Loucy (cell line): Measurements from ENCODE around the gene HEG1.

Experiments used
- H2AFZ ChIP-seq: fragments of 200-600 bp; sonication (generic); 2 replicates; pipeline ENCODE4 v1.6.0; 2016; ENCODE audit warnings: antibody characterized with exemption, mild to moderate bottlenecking, low read length, moderate library complexity
- H3F3A ChIP-seq: fragments of 200-600 bp; 2 replicates; pipeline ENCODE4 v1.6.0; 2016; ENCODE audit warnings: antibody characterized with exemption, low read depth, mild to moderate bottlenecking
- H3K27me3 ChIP-seq: fragments of 200-600 bp; sonication (generic); 2 replicates; pipeline ENCODE4 v1.6.1; 2014; ENCODE audit warnings: low read length, mild to moderate bottlenecking; ENCODE audit not compliant: insufficient read depth, poor library complexity, severe bottlenecking
- H3K36me3 ChIP-seq: fragments of 200-600 bp; sonication (generic); 2 replicates; pipeline ENCODE4 v1.6.1; 2016; ENCODE audit warnings: low read length; ENCODE audit not compliant: insufficient read depth
- H3K4me1 ChIP-seq: fragments of 200-600 bp; sonication (generic); 2 replicates; pipeline ENCODE4 v1.5.1; 2014; ENCODE audit warnings: low read length, mild to moderate bottlenecking; ENCODE audit not compliant: insufficient read depth, poor library complexity, severe bottlenecking
- H3K4me2 ChIP-seq: fragments of 200-600 bp; sonication (generic); 2 replicates; pipeline ENCODE4 v1.6.0; 2014; ENCODE audit warnings: antibody characterized with exemption, low read length, low read depth, mild to moderate bottlenecking; ENCODE audit not compliant: poor library complexity, severe bottlenecking
- H3K4me3 ChIP-seq: fragments of 200-600 bp; sonication (generic); 2 replicates; pipeline ENCODE4 v1.5.1; 2014; ENCODE audit warnings: low read length, mild to moderate bottlenecking, mixed read lengths; ENCODE audit not compliant: poor library complexity, severe bottlenecking
- H3K79me2 ChIP-seq: fragments of 200-600 bp; sonication (generic); 2 replicates; pipeline ENCODE4 v1.6.1; 2014; ENCODE audit warnings: low read length; ENCODE audit not compliant: insufficient read depth
- H3K9ac ChIP-seq: fragments of 200-600 bp; sonication (generic); 2 replicates; pipeline ENCODE4 v1.6.0; 2014; ENCODE audit warnings: mild to moderate bottlenecking, low read depth, low read length, moderate library complexity; ENCODE audit not compliant: poor library complexity, severe bottlenecking
- H3K9me2 ChIP-seq: fragments of 200-600 bp; sonication (generic); replicated peaks from 2 replicates; pipeline ENCODE4 v1.6.1; 2016; ENCODE audit warnings: low read depth, low read length, mixed read lengths
- H3K9me3 ChIP-seq: fragments of 200-600 bp; sonication (generic); 2 replicates; pipeline ENCODE4 v1.6.1; 2014; ENCODE audit warnings: mild to moderate bottlenecking, antibody characterized with exemption, low read length, low read depth; ENCODE audit not compliant: insufficient read depth
- H4K20me1 ChIP-seq: fragments of 200-600 bp; sonication (generic); 2 replicates; pipeline ENCODE4 v1.6.0; 2014; ENCODE audit warnings: antibody characterized with exemption, low read length, mild to moderate bottlenecking; ENCODE audit not compliant: insufficient read depth, poor library complexity, severe bottlenecking
- EZH2phosphoT487 ChIP-seq: fragments of 200-600 bp; IDR thresholded peaks from 2 replicates; pipeline ENCODE4 v1.6.1; 2018; ENCODE audit warnings: antibody characterized with exemption, mild to moderate bottlenecking, moderate library complexity, borderline replicate concordance
- TF ChIP-seq, protein P1 (sequence below): fragments of 200-600 bp; sonication (generic); conservative IDR thresholded peaks from 2 replicates; pipeline ENCODE4 v1.5.1; 2014; ENCODE audit warnings: mild to moderate bottlenecking, antibody characterized with exemption, low read length

HEG1 gene

DNA sequence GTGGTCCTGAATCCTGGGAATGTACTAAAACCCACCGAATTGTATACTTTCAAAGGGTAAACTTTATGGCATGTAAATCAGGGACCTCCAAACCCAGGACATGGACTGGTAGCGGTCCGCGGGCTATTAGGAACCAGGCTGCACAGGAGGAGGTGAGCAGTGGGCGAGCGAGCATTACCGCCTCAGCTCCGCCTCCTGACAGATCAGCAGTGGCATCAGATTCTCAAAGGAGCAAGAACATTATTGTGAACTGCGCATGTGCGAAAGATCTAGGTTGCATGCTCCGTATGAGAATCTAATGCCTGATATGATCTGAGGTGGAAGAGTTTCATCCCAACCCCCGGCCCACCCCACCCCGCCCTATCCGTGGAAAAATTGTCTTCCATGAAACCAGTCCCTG, 22.2 kb downstream of the HEG1 start:
- peaks cover 4% of the 10 kb centered on the region; the same call in 1 of the 2 replicates for H3K9me3 ChIP-seq
- H3K27me3 ChIP-seq, result no peaks in the 10 kb centered on the region
- H2AFZ ChIP-seq, result no peak overlapping the region
- no peak overlapping the region for H3K9ac ChIP-seq
- H3K4me2 ChIP-seq, result no peak overlapping the region
- no peak overlapping the region for H3K4me3 ChIP-seq
- H3K79me2 ChIP-seq, result no peaks in the 10 kb centered on the region; the same call in 1 of the 2 replicates
- TF ChIP-seq EZH2phosphoT487, result no peak
- TF ChIP-seq, protein P1, sequence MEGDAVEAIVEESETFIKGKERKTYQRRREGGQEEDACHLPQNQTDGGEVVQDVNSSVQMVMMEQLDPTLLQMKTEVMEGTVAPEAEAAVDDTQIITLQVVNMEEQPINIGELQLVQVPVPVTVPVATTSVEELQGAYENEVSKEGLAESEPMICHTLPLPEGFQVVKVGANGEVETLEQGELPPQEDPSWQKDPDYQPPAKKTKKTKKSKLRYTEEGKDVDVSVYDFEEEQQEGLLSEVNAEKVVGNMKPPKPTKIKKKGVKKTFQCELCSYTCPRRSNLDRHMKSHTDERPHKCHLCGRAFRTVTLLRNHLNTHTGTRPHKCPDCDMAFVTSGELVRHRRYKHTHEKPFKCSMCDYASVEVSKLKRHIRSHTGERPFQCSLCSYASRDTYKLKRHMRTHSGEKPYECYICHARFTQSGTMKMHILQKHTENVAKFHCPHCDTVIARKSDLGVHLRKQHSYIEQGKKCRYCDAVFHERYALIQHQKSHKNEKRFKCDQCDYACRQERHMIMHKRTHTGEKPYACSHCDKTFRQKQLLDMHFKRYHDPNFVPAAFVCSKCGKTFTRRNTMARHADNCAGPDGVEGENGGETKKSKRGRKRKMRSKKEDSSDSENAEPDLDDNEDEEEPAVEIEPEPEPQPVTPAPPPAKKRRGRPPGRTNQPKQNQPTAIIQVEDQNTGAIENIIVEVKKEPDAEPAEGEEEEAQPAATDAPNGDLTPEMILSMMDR, result no peak
- H3K4me1 ChIP-seq, result peaks cover 9% of the 10 kb centered on the region
- 0 out of 2 replicates have a peak, but pooled peaks cover 3% of the 10 kb centered on the region for H3F3A ChIP-seq
- H3K9me2 ChIP-seq, result no peaks in the 10 kb centered on the region
- H4K20me1 ChIP-seq, result no peaks in the 10 kb centered on the region
- peaks cover 7% of the 10 kb centered on the region; the same call in 1 of the 2 replicates for H3K36me3 ChIP-seq

DNA sequence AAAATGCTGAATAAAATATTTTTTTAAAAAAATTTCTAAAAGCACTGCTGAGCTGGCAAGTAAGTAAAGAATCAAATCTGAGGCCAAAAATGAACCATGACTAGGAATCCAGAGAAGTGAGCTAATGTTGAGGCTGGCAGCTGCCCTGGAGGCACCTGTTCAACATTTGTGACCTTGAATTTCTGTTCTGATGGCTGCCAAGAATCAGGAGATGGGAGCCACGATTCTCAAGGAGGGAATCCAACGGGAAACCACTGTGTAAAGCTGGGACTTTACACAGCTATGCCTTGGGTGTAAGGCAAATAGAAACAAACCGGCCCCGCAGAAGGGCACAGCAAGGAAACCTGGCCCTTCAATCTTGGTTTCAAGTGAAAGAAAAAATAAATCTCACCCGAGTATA, 22.7 kb downstream of the HEG1 start:
- Histone ChIP-seq H3K9ac (no peak overlapping the region), H3K9me2 (no peaks in the 10 kb centered on the region), H3K4me1 (peaks cover 9% of the 10 kb centered on the region), H3F3A (0 out of 2 replicates have a peak, but pooled peaks cover 3% of the 10 kb centered on the region), H3K36me3 (peaks cover 11% of the 10 kb centered on the region; the same call in 1 of the 2 replicates), H3K4me2 (no peak overlapping the region), H3K79me2 (no peaks in the 10 kb centered on the region; the same call in 1 of the 2 replicates), H3K9me3 (peaks cover 4% of the 10 kb centered on the region; the same call in 1 of the 2 replicates), H2AFZ (no peak overlapping the region), H3K4me3 (no peak overlapping the region), H3K27me3 (no peaks in the 10 kb centered on the region), H4K20me1 (no peaks in the 10 kb centered on the region)
- TF ChIP-seq EZH2phosphoT487, result no peak
- TF ChIP-seq, protein P1, result no peak

DNA sequence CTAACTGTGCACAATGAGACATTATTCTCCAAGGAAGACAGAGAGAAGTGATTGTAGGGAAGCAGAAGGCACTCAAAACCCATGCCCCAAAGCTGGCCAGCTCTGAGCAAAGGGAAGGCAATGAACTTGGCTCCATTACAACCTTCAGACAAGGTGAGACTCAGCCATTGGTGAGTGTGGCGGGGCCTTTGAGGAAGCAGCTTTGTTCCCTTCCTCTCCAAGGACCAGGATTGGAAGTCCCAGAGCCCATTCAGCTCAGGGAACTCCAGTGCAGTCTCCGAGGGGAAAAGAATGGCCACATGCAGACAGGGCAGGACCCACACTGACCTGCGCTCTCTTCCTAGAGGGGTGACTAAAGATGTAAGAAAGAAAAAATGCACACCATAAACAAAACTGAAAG, 23.1 kb downstream of the HEG1 start:
- Histone ChIP-seq H3K9me3 (peaks cover 4% of the 10 kb centered on the region; the same call in 1 of the 2 replicates), H3K9ac (no peak overlapping the region), H3K27me3 (no peaks in the 10 kb centered on the region), H2AFZ (no peak overlapping the region), H3K79me2 (no peaks in the 10 kb centered on the region; the same call in 1 of the 2 replicates), H4K20me1 (no peaks in the 10 kb centered on the region), H3F3A (0 out of 2 replicates have a peak, but pooled peaks cover 3% of the 10 kb centered on the region), H3K36me3 (peaks cover 11% of the 10 kb centered on the region; the same call in 1 of the 2 replicates), H3K4me2 (no peak overlapping the region), H3K9me2 (no peaks in the 10 kb centered on the region), H3K4me1 (peaks cover 9% of the 10 kb centered on the region), H3K4me3 (no peak overlapping the region)
- TF ChIP-seq, protein P1, result no peak
- no peak for TF ChIP-seq EZH2phosphoT487
